Measurements from ENCODE around the gene DENND2A.
"Not testable (repeated sequence)": the region's sequence is repeated elsewhere in the genome, so short reads cannot be mapped to it uniquely, and the experiment has no call there.

Gene DENND2A

DNA sequence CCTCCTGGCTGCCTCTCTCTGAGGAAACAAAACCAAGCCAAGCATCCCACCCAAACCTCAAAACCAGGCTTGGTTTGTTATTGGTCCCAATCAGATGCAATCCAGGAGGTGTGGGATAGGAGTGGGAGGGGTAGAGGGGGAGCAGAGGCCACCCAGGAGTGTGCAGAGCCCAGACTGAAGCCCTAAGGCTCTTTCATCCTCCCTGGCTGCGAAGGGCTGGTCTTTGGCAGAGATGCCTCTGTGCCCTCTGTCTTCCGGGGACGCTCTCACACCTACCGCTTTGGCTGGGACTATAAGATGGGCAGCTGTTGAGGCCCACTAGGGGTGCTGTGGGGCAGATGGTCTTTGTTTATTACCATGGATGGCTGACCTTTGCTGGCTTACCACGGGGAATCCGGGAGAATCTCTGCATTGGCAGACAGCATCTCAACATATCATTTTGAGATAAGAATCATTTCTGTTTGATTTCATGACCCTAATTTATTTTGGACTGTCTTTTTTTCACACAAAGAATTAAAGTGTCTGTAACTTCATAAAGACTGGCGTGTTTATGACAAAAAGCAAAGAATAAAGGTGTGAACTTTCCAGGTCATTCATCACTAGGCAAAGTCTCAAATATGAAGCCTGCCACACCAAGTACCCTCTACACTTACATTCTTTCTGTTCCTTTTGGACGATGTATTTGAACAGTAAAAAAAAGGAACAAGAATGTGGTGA lies 6.5 kb upstream of the DENND2A start:
- DNase-seq (ENCODE audit: low read depth in 3 of 3, low spot score in 1 of 3): no peak

- DNase-seq (ENCODE audit: low read depth in 3 of 3, low spot score in 1 of 3): no peak
These were observed 4.7 kb upstream of the DENND2A start for GRCh38 chr7:140645166-140645900.

DNA sequence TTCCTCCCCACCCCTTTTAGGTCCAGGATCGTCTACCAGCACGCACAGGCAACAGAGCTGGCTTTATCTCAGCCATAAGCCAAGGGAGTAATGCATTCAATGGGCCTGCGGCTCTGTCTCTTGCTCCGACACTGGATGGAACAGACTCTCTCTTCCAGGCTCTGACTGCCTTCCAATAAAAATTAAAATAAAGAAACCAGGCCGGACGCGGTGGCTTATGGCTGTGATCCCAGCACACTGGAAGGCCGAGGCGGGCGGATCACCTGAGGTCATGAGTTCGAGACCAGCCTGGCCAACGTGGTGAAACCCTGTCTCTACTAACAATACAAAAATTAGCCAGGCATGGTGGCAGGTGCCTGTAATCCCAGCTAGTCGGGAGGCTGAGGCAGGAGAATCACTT lies 4.1 kb upstream of the DENND2A start:
- DNase-seq (ENCODE audit: low read depth in 3 of 3, low spot score in 1 of 3): not testable (repeated sequence)

DNA sequence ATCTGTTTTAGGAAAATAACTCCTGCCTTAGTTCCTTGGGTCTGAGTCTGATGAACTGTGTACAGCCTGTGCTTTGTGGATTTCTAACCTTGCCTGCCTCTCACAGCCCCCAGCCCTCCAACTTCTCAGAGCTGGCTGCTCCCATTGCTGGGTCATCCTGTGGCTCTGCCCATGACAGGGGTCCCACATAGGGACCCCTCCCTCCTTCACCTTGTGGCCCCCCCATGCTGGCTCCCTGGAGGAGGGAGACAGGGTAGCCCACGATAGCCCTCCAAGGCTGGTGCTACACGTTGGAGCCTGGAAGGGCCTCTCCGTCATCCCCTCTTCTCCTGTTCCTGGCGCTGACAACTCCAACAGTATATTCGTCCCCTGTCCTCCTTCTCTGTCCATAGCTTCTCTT lies 2.8 kb upstream of the DENND2A start:
- DNase-seq (ENCODE audit: low read depth in 3 of 3, low spot score in 1 of 3): no peak

- DNase-seq (ENCODE audit: low read depth in 3 of 3, low spot score in 1 of 3): no peak
These were observed 1.0 kb upstream of the DENND2A start for GRCh38 chr7:140641524-140642195.

DNA sequence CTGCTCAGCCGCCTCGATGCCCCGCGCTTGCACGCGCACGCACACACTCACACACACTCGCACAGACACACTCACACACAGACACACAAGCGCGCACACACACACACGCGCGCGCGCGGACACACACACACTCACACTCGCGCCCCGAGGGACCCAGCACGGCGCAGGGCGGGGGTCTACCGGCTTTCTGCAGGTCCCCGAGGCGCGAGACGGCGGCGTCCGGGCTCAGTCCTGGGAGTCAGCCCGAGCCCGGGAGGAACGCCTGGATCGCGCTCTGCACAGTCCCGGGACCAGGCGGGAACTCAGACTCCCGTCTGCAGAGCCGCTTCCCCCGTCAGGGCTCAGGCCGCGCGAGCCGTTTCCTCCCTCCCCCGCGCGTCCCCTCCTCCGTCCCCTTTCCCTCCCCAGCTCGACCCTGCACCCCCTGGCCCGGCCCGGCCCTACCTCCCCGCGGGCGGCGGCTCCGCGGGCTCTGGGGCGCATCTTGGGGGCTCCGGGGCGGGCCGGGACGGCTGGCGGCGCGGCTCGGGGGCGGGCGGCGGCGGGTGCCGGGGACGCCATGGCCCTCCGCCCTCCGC lies 464 bp downstream of the DENND2A start:
- DNase-seq (ENCODE audit: low read depth in 3 of 3, low spot score in 1 of 3): no peak

- no peak for DNase-seq (ENCODE audit: low read depth in 3 of 3, low spot score in 1 of 3)
These were observed 1.1 kb downstream of the DENND2A start for GRCh38 chr7:140639366-140640053.

DNA sequence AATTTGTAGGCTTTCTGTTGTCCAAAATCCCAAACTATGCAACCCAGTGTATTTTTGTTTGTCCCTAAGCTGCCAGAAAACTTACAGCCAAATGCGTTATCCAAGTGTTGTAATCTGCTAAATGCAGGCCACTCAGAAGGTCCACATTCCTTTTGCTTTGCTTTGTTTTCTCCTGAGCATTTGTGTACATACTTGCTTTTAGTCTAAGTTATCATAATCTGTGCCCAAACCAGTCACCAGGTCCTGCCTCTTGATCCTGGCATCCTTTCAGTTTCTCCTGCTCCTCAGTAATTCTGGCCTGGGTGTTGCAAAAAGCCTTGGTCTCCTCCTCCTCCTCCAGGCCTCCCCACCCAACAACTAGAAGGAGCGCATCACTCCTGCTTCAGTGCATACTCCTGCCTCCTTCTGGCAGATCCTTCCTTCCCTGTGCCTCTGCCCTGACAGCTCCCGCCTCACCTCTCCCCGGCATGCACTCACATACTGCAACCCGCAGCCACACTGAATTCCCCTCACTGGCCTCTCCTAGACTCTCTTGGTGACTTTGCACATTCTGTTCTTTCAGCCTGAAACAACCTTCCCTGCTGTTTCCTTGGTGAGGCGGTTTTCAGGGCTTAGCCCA lies 2.3 kb downstream of the DENND2A start:
- DNase-seq (ENCODE audit: low read depth in 3 of 3, low spot score in 1 of 3): no peak

DNA sequence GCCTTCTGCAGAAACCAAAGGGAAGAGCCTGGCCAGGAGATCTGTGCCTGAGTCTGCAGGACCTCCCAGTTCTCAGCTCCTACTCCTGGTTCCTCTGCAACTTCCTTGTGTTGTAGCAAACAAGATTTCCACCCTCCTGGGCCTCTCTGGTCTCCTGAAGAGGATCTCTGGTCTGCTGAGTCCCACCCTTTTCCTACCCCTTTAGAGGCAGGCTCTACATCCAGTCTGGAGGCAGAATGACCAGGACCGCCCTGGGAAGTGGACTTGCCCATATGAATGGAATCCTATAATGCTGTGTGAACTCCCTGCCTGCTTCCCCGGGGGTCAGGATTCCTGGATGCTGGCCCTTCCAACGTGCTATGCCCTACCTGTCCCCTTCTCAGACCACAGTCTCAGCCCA lies 3.2 kb downstream of the DENND2A start:
- no peak for DNase-seq (ENCODE audit: low read depth in 3 of 3, low spot score in 1 of 3)

- DNase-seq (ENCODE audit: low read depth in 3 of 3, low spot score in 1 of 3): no peak
These were observed 4.8 kb downstream of the DENND2A start for GRCh38 chr7:140635816-140636215.

DNA sequence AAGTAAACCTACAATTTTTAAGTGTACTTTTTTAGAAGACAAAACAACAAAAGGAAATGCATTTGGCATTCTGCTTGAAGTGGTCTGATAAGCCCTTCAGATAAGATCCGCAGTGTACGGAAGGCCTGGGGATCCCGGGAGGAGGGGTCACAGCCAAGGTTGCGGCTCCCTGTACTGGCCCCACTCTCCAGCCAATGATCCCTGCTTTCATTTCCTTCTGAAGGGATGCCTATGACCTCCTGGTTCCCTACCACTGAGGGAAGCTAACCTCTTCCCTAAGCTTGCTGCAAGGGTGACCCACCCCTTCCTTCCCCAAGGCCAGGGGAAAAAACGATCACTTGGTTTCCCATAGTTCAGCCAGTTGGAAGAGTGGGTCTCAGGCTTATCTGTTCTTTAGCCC lies 5.3 kb downstream of the DENND2A start:
- no peak for DNase-seq (ENCODE audit: low read depth in 3 of 3, low spot score in 1 of 3)

GRCh38 chr7:140631602-140632001 lies 9.0 kb downstream of the DENND2A start:
- no peak for DNase-seq (ENCODE audit: low read depth in 3 of 3, low spot score in 1 of 3)

GRCh38 chr7:140631021-140631420 lies 9.6 kb downstream of the DENND2A start:
- DNase-seq (ENCODE audit: low read depth in 3 of 3, low spot score in 1 of 3): no peak

DNA sequence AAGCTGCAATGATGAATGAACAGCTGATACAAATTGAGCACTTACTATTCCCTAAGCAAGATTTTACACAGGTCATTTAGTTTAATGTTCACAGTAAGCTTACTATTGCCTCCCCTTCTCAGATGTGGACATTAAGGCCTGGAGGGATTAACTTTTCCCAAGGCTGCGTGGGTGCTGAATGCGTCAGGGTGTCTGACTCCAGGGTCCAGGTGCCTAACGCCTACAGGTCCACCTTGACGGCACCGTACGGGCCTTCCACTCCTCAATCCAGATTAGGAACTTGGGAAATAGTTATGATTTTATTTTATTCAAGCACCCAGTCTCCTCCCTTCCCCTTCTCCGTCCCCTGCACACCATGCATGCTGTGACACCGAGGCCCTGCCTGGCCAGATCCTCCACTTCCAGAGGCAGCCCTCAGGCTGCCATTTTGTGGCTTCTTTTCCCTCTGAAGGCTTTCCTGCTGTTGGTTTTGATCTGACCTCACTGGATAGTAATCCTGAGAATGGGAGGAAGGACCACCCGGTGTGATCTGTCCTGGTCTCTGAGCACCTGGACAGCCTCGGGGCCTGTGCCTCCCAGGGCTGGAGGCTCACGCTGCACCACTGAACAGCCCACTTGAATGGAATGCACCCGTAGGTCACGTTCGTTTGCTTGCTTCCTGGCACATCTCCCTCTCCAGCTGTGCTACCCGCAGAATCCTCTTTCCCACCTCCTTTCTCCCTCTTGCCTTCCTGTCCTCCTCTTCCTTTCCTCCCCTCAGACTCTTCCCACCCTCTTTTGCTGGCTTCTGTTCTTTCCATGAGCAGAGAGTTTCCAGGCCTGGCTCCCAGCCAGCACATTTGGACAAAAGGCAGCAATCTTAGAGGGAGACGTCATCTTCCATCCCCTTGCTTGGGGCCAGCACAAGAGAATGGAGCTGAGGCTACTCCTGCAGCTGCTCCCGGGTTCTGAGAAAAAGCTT lies 14.4 kb downstream of the DENND2A start:
- DNase-seq (ENCODE audit: low read depth in 3 of 3, low spot score in 1 of 3): no peak

GRCh38 chr7:140625192-140625558 lies 15.4 kb downstream of the DENND2A start:
- DNase-seq (ENCODE audit: low read depth in 3 of 3, low spot score in 1 of 3): not testable (repeated sequence)

GRCh38 chr7:140624392-140625191 lies 16.0 kb downstream of the DENND2A start:
- DNase-seq (ENCODE audit: low read depth in 3 of 3, low spot score in 1 of 3): no peak

DNA sequence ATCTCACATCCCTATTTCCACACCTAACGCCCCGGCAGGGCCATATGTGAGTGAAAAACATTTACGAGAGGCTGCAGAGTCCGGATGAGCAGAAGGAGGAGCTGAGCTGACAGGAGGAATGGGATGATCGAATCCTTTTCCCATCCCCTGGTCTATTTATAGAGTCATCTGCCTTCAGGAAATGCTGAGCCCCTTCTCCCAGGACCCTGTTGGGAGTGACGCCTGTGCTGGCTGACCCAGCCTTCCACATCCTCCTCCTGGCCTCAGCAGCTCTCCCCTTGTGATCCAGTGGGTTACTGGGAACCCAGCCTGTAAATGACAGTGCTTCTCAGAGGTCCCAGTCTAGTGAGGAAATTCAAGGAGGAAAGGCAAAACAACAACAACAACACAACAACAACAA lies 16.6 kb downstream of the DENND2A start:
- DNase-seq (ENCODE audit: low read depth in 3 of 3, low spot score in 1 of 3): no peak

- no peak for DNase-seq (ENCODE audit: low read depth in 3 of 3, low spot score in 1 of 3)
These were observed 19.1 kb downstream of the DENND2A start for GRCh38 chr7:140621401-140622021.

Data from stimulated activated CD4-positive, alpha-beta T cell treated with anti-CD3 and anti-CD28 coated beads, TNF-alpha, amount 100 ng/mL, for 1 hour (primary cell).